C4-2B (cell line): ENCODE results near the gene SCGN.

ENCODE experiments used
- CTCF ChIP-seq: fragments of 450-650 bp; conservative IDR thresholded peaks from 2 replicates; pipeline ENCODE4 v1.5.1; 2017; ENCODE audit warnings: mild to moderate bottlenecking
- ZFX ChIP-seq: fragments of 450-650 bp; IDR thresholded peaks from 2 replicates; pipeline ENCODE4 v1.6.1; 2017

GRCh38 chr6:25682324-25682723, 30.3 kb downstream of the SCGN start:
- TF ChIP-seq CTCF (no peak), ZFX (no peak)
